Endodermal cell (in vitro differentiated cells): ENCODE data around the gene NT5C3B. TPM values are rescaled to one million over a fixed set of nuclear protein-coding genes. Genes with fewer than 3 reads are reported as not detected.
A peak's percentile ranks its signal among the peaks of the same experiment; 100 is the strongest.

Experiments
- DNase-seq: peaks from one replicate; pipeline ENCODE4 v3.0.0-alpha.2; 2017
- H3K27ac ChIP-seq: 2 replicates; pipeline ENCODE4 v1.5.1; 2013; ENCODE audit warnings: mild to moderate bottlenecking, low read depth, low read length, moderate library complexity
- H3K27me3 ChIP-seq: 2 replicates; pipeline ENCODE4 v1.6.1; 2013; ENCODE audit warnings: mild to moderate bottlenecking, low read length, moderate library complexity; ENCODE audit not compliant: insufficient read depth, control insufficient read depth, poor library complexity, severe bottlenecking
- H3K36me3 ChIP-seq: 2 replicates; pipeline ENCODE4 v1.7.0; 2013; ENCODE audit warnings: mild to moderate bottlenecking, low read length, moderate library complexity; ENCODE audit not compliant: control insufficient read depth, insufficient read depth
- H3K4me1 ChIP-seq: one replicate; pipeline ENCODE4 v1.7.0; 2013; ENCODE audit warnings: low read length; ENCODE audit not compliant: control insufficient read depth, insufficient read depth
- H3K4me3 ChIP-seq: 2 replicates; pipeline ENCODE4 v1.5.1; 2013; ENCODE audit warnings: mild to moderate bottlenecking, low read length, moderate library complexity
- H3K9ac ChIP-seq: 2 replicates; pipeline ENCODE4 v1.6.1; 2013; ENCODE audit warnings: mild to moderate bottlenecking, low read length, moderate library complexity; ENCODE audit not compliant: poor library complexity, severe bottlenecking; ENCODE audit errors: extremely low read depth
- H3K9me3 ChIP-seq: 2 replicates; pipeline ENCODE4 v1.6.1; 2013; ENCODE audit warnings: mild to moderate bottlenecking, low read length, moderate library complexity; ENCODE audit not compliant: control insufficient read depth
- H3K27ac Mint-ChIP-seq: 2 replicates; pipeline ENCODE4 v1.8.0; 2020; ENCODE audit warnings: mixed read lengths
- H3K27me3 Mint-ChIP-seq: 2 replicates; pipeline ENCODE4 v1.8.0; 2021; ENCODE audit warnings: mild to moderate bottlenecking, mixed read lengths; ENCODE audit not compliant: insufficient read depth
- H3K36me3 Mint-ChIP-seq: 2 replicates; pipeline ENCODE4 v1.8.0; 2020; ENCODE audit warnings: low read depth, mixed read lengths
- H3K4me1 Mint-ChIP-seq: 2 replicates; pipeline ENCODE4 v1.8.0; 2020; ENCODE audit warnings: mixed read lengths
- H3K4me3 Mint-ChIP-seq: 2 replicates; pipeline ENCODE4 v1.8.0; 2020; ENCODE audit warnings: mild to moderate bottlenecking, moderate library complexity, mixed read lengths
- H3K9me3 Mint-ChIP-seq: 2 replicates; pipeline ENCODE4 v1.8.0; 2020; ENCODE audit warnings: mild to moderate bottlenecking, mixed read lengths
- WGBS, 2 experiments: methylation state at CpG; one replicate each; pipeline versions ENCODE4 v1.1.5 to v1.1.7; 2013; ENCODE audit warnings: missing lambda C conversion rate in 2 of 2, mixed read lengths in 1 of 2; ENCODE audit not compliant: insufficient coverage in 1 of 2, insufficient read length in 1 of 2; 5-methylcytosine and 5-hydroxymethylcytosine counted together
- total RNA-seq, 2 donors: library from RNA; stranded (reverse); fragmentation: NEBNext Ultra II Directional in 1 of 2; extraction: Animal tissue kit (Norgen Biotek cat#: 25700) in 1 of 2; gene quantifications; 2 replicates in 1 of 2; 3 replicates in 1 of 2; pipeline ENCODE4 v1.2.1, GENCODE V29; 2021
- TF ChIP-seq, protein P1 (sequence below): fragments of 200-600 bp; sonication (generic); conservative IDR thresholded peaks from 2 replicates; pipeline ENCODE4 v1.5.0; 2021; ENCODE audit warnings: antibody characterized with exemption, mild to moderate bottlenecking

The NT5C3B gene
- total RNA-seq, 2 donors from 2014 or later, result 65.2 to 79.5 TPM

DNA sequence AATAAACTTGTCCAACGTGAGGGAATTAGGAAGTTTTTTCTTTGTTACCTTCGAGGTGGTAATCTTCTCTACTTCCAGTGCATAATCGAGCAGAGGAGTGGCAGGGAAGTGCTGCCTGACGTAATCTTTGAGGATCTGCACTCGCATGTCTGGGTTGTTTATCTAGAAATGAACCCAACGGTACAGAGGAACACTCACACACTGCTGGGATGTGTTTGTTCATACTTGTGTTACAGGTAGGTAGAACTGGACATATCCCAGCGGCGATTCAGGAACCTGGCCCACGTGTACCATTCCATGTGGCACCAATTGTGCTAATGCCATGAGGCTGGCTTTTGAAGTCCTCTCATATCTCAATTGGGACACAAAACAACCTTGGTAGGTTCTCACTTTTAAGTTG is 33.4 kb upstream of the NT5C3B start:
- Mint-ChIP-seq H3K4me3 (no peak overlapping the region), H3K9me3 (no peaks in the 10 kb centered on the region), H3K27me3 (no peaks in the 10 kb centered on the region), H3K27ac (peak overlapping the region; percentile 68), H3K4me1 (peaks cover 7% of the 10 kb centered on the region), H3K36me3 (peaks cover 74% of the 10 kb centered on the region)
- no peak overlapping the region for H3K9ac ChIP-seq
- peaks cover 5% of the 10 kb centered on the region for H3K4me1 ChIP-seq
- H3K27ac ChIP-seq, result no peak overlapping the region
- H3K9me3 ChIP-seq, result no peaks in the 10 kb centered on the region
- no peaks in the 10 kb centered on the region for H3K27me3 ChIP-seq
- peaks cover 71% of the 10 kb centered on the region for H3K36me3 ChIP-seq
- no peak overlapping the region for H3K4me3 ChIP-seq
- WGBS, 2 experiments, result 95 to 97% methylated on average over 9 of the region's 9 CpGs
- TF ChIP-seq, protein P1, sequence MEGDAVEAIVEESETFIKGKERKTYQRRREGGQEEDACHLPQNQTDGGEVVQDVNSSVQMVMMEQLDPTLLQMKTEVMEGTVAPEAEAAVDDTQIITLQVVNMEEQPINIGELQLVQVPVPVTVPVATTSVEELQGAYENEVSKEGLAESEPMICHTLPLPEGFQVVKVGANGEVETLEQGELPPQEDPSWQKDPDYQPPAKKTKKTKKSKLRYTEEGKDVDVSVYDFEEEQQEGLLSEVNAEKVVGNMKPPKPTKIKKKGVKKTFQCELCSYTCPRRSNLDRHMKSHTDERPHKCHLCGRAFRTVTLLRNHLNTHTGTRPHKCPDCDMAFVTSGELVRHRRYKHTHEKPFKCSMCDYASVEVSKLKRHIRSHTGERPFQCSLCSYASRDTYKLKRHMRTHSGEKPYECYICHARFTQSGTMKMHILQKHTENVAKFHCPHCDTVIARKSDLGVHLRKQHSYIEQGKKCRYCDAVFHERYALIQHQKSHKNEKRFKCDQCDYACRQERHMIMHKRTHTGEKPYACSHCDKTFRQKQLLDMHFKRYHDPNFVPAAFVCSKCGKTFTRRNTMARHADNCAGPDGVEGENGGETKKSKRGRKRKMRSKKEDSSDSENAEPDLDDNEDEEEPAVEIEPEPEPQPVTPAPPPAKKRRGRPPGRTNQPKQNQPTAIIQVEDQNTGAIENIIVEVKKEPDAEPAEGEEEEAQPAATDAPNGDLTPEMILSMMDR, result no peak
- DNase-seq, result no peak

DNA sequence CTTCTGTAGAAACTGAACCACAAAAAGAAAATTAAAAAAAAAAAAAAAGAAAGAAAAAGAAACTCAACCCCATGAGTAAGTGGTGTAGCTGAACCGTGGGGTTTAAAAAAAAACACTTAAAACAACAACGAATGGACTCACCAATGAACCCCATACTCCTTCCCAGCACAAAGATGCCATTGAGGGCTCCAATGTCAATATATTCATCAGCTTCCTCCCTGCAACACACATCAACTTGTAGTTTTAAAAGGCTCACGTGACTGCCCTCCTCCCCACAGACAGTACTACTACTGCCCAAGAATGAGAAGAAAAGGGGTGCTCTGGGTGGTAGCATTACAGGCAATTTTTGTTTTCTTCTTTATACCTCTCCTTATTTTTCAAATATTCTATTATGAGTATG is 32.5 kb upstream of the NT5C3B start:
- H3K4me1 ChIP-seq, result peaks cover 5% of the 10 kb centered on the region
- no peaks in the 10 kb centered on the region for H3K9me3 ChIP-seq
- TF ChIP-seq, protein P1, result no peak
- H3K9me3 Mint-ChIP-seq, result no peaks in the 10 kb centered on the region
- no peaks in the 10 kb centered on the region for H3K27me3 ChIP-seq
- no peaks in the 10 kb centered on the region for H3K27me3 Mint-ChIP-seq
- no peak overlapping the region for H3K27ac ChIP-seq
- H3K36me3 Mint-ChIP-seq, result peaks cover 67% of the 10 kb centered on the region
- H3K36me3 ChIP-seq, result peaks cover 63% of the 10 kb centered on the region
- 90 to 97% methylated on average over 2 to 3 of the region's 3 CpGs for WGBS, 2 experiments
- no peak for DNase-seq
- no peak overlapping the region for H3K4me3 Mint-ChIP-seq
- no peak overlapping the region for H3K9ac ChIP-seq
- H3K4me3 ChIP-seq, result no peak overlapping the region
- no peak overlapping the region for H3K27ac Mint-ChIP-seq
- peaks cover 7% of the 10 kb centered on the region for H3K4me1 Mint-ChIP-seq

- TF ChIP-seq, protein P1, result no peak
- Mint-ChIP-seq H3K4me1 (peaks cover 12% of the 10 kb centered on the region), H3K27ac (peak overlapping the region; percentile 84), H3K27me3 (no peaks in the 10 kb centered on the region), H3K9me3 (no peaks in the 10 kb centered on the region), H3K36me3 (peaks cover 38% of the 10 kb centered on the region), H3K4me3 (no peak overlapping the region)
- H3K4me3 ChIP-seq, result peak overlapping the region; percentile 23
- no peaks in the 10 kb centered on the region for H3K27me3 ChIP-seq
- no peak overlapping the region for H3K9ac ChIP-seq
- peaks cover 33% of the 10 kb centered on the region for H3K36me3 ChIP-seq
- peak overlapping the region; percentile 54 for H3K27ac ChIP-seq
- no peak for DNase-seq
- no peaks in the 10 kb centered on the region for H3K9me3 ChIP-seq
- 2 to 18% methylated on average over 7 to 10 of the region's 10 CpGs for WGBS, 2 experiments
- peaks cover 5% of the 10 kb centered on the region for H3K4me1 ChIP-seq
Observed at GRCh38 chr17:41865596-41865893, 29.5 kb upstream of the NT5C3B start.
